Measurements from ENCODE around the gene ZSCAN2.

ZSCAN2 gene

DNA sequence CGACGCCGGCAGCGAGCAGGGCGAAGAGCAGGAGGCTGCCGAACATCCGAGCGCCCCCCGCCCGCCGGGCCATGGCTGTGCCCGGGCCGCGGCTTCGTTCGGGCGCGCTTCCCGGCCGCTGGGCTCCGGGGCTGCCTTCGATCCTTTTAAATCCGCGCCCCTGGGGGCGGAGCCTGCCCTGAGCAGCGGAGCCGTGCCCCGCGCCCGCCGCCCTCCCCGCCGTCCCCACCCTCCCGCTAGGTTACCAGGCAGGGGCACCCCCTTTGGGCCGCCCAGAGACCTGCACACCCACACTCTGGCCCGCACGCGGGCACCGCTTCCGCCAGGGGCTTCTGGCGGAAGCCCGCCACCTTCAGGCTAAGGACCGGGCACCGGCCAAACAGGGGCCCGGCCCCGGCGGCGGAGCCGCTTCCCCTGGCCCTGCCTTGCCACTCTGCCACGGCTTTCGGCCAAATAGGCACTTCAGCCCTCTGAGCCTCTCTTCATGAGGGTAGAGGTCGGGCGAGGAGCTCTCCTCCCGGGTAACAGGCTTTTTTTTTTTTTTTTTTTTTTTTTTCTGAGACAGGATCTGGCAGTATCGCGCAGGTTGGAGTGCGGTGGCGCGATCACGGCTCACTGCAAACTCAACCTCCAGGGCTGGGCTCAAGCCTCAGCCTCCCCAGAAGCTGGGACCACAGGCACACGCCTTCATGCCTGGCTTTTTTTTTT lies 57.4 kb downstream of the ZSCAN2 start, which contains the start of gene NMB:
Gene NMB (minus strand): TSS at position 120 of the 708 bp plus-strand sequence. CDS start 47 bp downstream, at position 73.
- in situ Hi-C loops (cut with MboI; ENCODE audit: low sequenced_read_pairs, unreplicated experiment) = no loop called here
- peak; percentile 87 for DNase-seq (ENCODE audit: low spot score)
- peak; percentile 27 for TF ChIP-seq CTCF (IDR thresholded peaks at IDR 0.05; ENCODE audit: borderline replicate concordance, control extremely low read depth, extremely low read depth, insufficient read depth, missing control alignments)

DNA sequence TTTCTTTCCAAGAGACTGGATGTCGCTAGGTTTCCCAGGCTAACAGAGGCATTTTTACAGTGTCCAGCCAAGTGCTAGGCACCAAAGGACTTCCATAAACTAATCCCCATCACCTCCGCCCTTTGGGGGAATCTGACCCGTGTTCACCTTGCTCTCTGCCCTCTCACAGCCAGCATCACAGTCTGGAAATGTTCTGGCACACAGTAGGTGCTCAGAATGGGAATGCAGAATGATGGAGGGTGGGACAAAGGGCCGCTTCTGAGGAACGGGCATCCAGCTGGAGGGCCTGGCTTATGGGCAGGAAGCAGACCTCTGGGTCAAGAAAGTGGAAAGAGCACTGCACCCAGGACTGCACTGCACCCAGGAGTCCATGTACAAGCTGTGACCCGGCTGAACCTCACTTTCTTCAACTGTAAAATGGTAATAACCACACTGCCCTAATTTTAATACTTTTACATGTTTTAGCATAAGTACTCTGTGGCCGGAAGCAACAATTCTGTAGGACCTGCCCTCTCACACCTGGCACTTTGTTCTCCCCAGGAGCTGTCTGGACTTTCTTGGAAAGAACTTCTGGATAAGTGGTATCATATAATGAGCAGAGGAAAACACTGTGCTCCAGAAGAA lies 58.1 kb downstream of the ZSCAN2 start:
- in situ Hi-C loops (cut with MboI; ENCODE audit: low sequenced_read_pairs, unreplicated experiment) = no loop called here
- no peak for TF ChIP-seq CTCF (IDR thresholded peaks at IDR 0.05; ENCODE audit: borderline replicate concordance, control extremely low read depth, extremely low read depth, insufficient read depth, missing control alignments)
- DNase-seq (ENCODE audit: low spot score) = no peak

DNA sequence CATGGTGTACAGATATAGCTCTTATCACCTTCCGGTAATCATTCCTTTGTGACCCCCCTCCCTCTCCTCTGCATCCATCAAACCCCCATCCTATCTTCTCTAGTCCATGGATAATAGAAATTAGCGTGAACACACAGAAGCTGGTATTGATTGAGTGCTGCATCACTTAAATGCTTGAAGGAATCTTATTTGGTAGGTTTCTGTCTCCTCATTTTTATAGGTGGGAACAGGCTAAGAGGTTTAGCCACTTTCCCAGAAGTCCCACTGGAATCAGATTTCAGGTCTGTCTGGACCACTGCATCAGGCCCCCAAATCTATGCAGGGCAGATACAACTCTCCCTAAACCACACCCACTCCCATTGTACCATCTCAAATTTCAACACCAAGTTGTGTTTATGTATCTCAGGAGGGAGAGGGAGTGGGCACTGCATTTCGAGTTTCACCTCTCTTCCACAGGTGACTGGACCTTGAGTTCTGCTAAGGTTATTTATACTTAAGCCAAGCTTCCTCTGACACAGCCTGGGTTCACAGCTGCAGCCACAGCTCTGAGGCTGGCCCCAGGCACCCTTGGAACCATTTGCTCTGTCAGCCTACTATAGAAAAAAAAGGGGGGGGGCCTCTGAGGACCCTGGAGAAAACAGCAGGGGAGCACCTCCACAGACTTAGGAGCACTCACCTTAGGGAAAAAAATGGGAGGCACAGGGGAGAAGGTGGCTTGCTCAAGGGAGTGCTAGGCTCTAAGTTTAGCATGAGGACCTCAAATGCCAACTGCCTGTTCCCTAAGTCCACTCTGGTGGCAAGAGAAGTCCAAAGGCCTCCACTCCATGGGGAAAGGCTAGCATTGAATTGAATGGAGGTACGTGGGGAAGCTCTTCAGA lies 59.3 kb downstream of the ZSCAN2 start:
- no peak for TF ChIP-seq CTCF (IDR thresholded peaks at IDR 0.05; ENCODE audit: borderline replicate concordance, control extremely low read depth, extremely low read depth, insufficient read depth, missing control alignments)
- in situ Hi-C loops (cut with MboI; ENCODE audit: low sequenced_read_pairs, unreplicated experiment) = no loop called here

GRCh38 chr15:84661001-84661400 lies 60.2 kb downstream of the ZSCAN2 start:
- TF ChIP-seq CTCF (IDR thresholded peaks at IDR 0.05; ENCODE audit: borderline replicate concordance, control extremely low read depth, extremely low read depth, insufficient read depth, missing control alignments) = no peak
- DNase-seq (ENCODE audit: low spot score) = no peak
- in situ Hi-C loops (cut with MboI; ENCODE audit: low sequenced_read_pairs, unreplicated experiment) = no loop called here

More for the DNA sequence above, 59.3 kb downstream of the ZSCAN2 start:
- DNase-seq (ENCODE audit: low spot score) = no peak

DNA sequence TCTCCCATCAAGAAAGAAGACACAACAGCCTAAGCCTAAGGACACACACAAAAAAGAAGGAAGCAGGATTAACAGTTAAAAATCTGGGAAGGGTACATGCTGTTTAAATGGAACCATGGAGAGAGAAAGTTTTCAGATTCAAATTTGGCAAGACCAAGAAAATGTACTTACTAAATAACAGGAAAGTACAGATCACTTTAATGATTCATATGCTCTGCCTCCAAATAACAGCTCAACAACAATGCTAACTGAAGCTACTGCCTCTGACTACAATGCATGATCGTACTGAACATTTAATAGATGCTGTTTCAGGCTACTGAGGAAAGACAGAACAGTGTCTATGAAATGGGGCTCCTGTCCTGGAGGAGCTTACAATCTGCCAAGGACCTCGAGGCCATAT lies 65.6 kb downstream of the ZSCAN2 start:
- no peak for DNase-seq (ENCODE audit: low spot score)
- in situ Hi-C loops (cut with MboI; ENCODE audit: low sequenced_read_pairs, unreplicated experiment) = no loop called here
- no peak for TF ChIP-seq CTCF (IDR thresholded peaks at IDR 0.05; ENCODE audit: borderline replicate concordance, control extremely low read depth, extremely low read depth, insufficient read depth, missing control alignments)

GRCh38 chr15:84668221-84668982 lies 67.6 kb downstream of the ZSCAN2 start:
- no peak for TF ChIP-seq CTCF (IDR thresholded peaks at IDR 0.05; ENCODE audit: borderline replicate concordance, control extremely low read depth, extremely low read depth, insufficient read depth, missing control alignments)
- in situ Hi-C loops (cut with MboI; ENCODE audit: low sequenced_read_pairs, unreplicated experiment) = no loop called here

More at GRCh38 chr15:84668221-84668982, 67.6 kb downstream of the ZSCAN2 start:
- no peak for DNase-seq (ENCODE audit: low spot score)

Measured in GM13976 (cell line).